Measurements from ENCODE around the gene TNRC6C.

Gene TNRC6C

DNA sequence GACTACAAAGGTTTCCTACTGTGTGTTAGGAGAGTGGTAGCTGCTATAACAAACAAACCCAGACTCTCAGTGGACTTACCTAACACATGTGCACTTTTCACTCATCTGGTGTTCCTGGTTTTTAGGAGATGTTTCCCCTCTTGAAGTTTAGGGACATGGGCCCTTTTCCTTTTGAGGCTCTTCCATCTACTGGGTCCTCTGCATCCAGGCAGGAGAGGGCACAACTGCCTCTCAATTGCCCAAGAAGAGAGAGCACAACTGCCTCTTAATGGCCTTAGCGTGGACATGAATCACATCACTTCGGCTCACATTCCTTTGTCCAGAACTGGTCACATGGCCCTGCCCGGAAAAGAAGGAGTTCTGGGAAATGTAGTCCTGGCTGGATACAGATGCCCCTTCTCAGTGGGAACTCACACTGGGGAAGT is 9.8 kb upstream of the TNRC6C start:
- Histone ChIP-seq H3K4me1 (ENCODE audit: control insufficient read depth, insufficient read depth, low read length) (no peaks in the 10 kb centered on the region), H3K36me3 (ENCODE audit: control insufficient read depth in 2 of 2, insufficient read depth in 1 of 2, low read length in 2 of 2) (no peaks in the 10 kb centered on the region), H3K9me3 (ENCODE audit: control insufficient read depth, insufficient read depth, low read depth, low read length) (no peaks in the 10 kb centered on the region), H3K4me3 (ENCODE audit: low read depth, low read length) (no peak overlapping the region), H3K27ac (ENCODE audit: extremely low read depth, low read depth, low read length) (no peak overlapping the region)
- ChIA-PET CTCF (interaction anchor here (1.0 to 1.5 kb wide), 2 partner anchors 60 to 70 kb away, joined by 3 read pairs; no protein-coding TSS in a partner anchor), POLR2A (interaction anchor here (2.8 kb wide), 1 partner anchor 9 kb away, joined by 21 read pairs; the partner anchor contains the start of gene TNRC6C)
- TF ChIP-seq ZNF335 (tag by site-specific recombination; conservative IDR thresholded peaks at IDR 0.05): peak; percentile 66
- TF ChIP-seq BCL11B (tag by site-specific recombination; IDR thresholded peaks at IDR 0.05; ENCODE audit: low read depth): no peak
- TF ChIP-seq SCRT1 (tag by site-specific recombination; IDR thresholded peaks at IDR 0.05; ENCODE audit: borderline replicate concordance): no peak
- no peak for TF ChIP-seq ZNF473 (tag by site-specific recombination; IDR thresholded peaks at IDR 0.05)
- no peak for TF ChIP-seq ZNF658 (tag by site-specific recombination; IDR thresholded peaks at IDR 0.05)
- TF ChIP-seq, protein P1, sequence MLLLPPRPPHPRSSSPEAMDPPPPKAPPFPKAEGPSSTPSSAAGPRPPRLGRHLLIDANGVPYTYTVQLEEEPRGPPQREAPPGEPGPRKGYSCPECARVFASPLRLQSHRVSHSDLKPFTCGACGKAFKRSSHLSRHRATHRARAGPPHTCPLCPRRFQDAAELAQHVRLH (tag by site-specific recombination; IDR thresholded peaks at IDR 0.05): no peak
- no peak for TF ChIP-seq ZNF214 (tag by site-specific recombination; IDR thresholded peaks at IDR 0.05; ENCODE audit: borderline replicate concordance)
- TF ChIP-seq, protein P2, sequence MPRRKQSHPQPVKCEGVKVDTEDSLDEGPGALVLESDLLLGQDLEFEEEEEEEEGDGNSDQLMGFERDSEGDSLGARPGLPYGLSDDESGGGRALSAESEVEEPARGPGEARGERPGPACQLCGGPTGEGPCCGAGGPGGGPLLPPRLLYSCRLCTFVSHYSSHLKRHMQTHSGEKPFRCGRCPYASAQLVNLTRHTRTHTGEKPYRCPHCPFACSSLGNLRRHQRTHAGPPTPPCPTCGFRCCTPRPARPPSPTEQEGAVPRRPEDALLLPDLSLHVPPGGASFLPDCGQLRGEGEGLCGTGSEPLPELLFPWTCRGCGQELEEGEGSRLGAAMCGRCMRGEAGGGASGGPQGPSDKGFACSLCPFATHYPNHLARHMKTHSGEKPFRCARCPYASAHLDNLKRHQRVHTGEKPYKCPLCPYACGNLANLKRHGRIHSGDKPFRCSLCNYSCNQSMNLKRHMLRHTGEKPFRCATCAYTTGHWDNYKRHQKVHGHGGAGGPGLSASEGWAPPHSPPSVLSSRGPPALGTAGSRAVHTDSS (tag by site-specific recombination; IDR thresholded peaks at IDR 0.05): no peak
- TF ChIP-seq ZNF621 (tag by site-specific recombination; IDR thresholded peaks at IDR 0.05): no peak
- TF ChIP-seq TRIM28 (IDR thresholded peaks at IDR 0.05; ENCODE audit: borderline replicate concordance, low read length): peak; percentile 80; the same call in 1 of the 2 replicates
- TF ChIP-seq, protein P3, sequence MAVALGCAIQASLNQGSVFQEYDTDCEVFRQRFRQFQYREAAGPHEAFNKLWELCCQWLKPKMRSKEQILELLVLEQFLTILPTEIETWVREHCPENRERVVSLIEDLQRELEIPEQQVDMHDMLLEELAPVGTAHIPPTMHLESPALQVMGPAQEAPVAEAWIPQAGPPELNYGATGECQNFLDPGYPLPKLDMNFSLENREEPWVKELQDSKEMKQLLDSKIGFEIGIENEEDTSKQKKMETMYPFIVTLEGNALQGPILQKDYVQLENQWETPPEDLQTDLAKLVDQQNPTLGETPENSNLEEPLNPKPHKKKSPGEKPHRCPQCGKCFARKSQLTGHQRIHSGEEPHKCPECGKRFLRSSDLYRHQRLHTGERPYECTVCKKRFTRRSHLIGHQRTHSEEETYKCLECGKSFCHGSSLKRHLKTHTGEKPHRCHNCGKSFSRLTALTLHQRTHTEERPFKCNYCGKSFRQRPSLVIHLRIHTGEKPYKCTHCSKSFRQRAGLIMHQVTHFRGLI (tag by site-specific recombination; IDR thresholded peaks at IDR 0.05): no peak
- no peak for TF ChIP-seq ZNF544 (tag by site-specific recombination; IDR thresholded peaks at IDR 0.05)
- no peak for TF ChIP-seq ZNF610 (tag by site-specific recombination; IDR thresholded peaks at IDR 0.05; ENCODE audit: borderline replicate concordance)
- no peak for TF ChIP-seq ZNF843 (tag by site-specific recombination; IDR thresholded peaks at IDR 0.05)
- TF ChIP-seq, protein P4, sequence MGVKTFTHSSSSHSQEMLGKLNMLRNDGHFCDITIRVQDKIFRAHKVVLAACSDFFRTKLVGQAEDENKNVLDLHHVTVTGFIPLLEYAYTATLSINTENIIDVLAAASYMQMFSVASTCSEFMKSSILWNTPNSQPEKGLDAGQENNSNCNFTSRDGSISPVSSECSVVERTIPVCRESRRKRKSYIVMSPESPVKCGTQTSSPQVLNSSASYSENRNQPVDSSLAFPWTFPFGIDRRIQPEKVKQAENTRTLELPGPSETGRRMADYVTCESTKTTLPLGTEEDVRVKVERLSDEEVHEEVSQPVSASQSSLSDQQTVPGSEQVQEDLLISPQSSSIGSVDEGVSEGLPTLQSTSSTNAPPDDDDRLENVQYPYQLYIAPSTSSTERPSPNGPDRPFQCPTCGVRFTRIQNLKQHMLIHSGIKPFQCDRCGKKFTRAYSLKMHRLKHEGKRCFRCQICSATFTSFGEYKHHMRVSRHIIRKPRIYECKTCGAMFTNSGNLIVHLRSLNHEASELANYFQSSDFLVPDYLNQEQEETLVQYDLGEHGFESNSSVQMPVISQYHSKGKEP (tag by site-specific recombination; IDR thresholded peaks at IDR 0.05): no peak
- TF ChIP-seq ZNF24 (tag by site-specific recombination; IDR thresholded peaks at IDR 0.05): 0 out of 2 replicates have a peak, but pooled peaks have one; percentile 34
- TF ChIP-seq ZNF10 (tag by site-specific recombination; IDR thresholded peaks at IDR 0.05): no peak
- TF ChIP-seq ZNF426 (tag by site-specific recombination; IDR thresholded peaks at IDR 0.05): no peak
- no peak for TF ChIP-seq ZNF132 (tag by site-specific recombination; IDR thresholded peaks at IDR 0.05; ENCODE audit: borderline replicate concordance)
- TF ChIP-seq GFI1B (tag by site-specific recombination; IDR thresholded peaks at IDR 0.05): no peak
- TF ChIP-seq, protein P5, sequence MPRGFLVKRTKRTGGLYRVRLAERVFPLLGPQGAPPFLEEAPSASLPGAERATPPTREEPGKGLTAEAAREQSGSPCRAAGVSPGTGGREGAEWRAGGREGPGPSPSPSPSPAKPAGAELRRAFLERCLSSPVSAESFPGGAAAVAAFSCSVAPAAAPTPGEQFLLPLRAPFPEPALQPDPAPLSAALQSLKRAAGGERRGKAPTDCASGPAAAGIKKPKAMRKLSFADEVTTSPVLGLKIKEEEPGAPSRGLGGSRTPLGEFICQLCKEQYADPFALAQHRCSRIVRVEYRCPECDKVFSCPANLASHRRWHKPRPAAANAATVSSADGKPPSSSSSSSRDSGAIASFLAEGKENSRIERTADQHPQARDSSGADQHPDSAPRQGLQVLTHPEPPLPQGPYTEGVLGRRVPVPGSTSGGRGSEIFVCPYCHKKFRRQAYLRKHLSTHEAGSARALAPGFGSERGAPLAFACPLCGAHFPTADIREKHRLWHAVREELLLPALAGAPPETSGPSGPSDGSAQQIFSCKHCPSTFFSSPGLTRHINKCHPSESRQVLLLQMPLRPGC (tag by site-specific recombination; IDR thresholded peaks at IDR 0.05): peak; percentile 91
- TF ChIP-seq ZBTB48 (tag by site-specific recombination; IDR thresholded peaks at IDR 0.05): no peak
- TF ChIP-seq ZBTB20 (tag by site-specific recombination; IDR thresholded peaks at IDR 0.05): no peak
- TF ChIP-seq, protein P6, sequence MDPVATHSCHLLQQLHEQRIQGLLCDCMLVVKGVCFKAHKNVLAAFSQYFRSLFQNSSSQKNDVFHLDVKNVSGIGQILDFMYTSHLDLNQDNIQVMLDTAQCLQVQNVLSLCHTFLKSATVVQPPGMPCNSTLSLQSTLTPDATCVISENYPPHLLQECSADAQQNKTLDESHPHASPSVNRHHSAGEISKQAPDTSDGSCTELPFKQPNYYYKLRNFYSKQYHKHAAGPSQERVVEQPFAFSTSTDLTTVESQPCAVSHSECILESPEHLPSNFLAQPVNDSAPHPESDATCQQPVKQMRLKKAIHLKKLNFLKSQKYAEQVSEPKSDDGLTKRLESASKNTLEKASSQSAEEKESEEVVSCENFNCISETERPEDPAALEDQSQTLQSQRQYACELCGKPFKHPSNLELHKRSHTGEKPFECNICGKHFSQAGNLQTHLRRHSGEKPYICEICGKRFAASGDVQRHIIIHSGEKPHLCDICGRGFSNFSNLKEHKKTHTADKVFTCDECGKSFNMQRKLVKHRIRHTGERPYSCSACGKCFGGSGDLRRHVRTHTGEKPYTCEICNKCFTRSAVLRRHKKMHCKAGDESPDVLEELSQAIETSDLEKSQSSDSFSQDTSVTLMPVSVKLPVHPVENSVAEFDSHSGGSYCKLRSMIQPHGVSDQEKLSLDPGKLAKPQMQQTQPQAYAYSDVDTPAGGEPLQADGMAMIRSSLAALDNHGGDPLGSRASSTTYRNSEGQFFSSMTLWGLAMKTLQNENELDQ (tag by site-specific recombination; IDR thresholded peaks at IDR 0.05; ENCODE audit: low read depth): no peak
- 0 out of 2 replicates have a peak, but pooled peaks have one; percentile 10 for TF ChIP-seq ZNF549 (tag by site-specific recombination; IDR thresholded peaks at IDR 0.05)
- no peak for TF ChIP-seq TCF7L2 (IDR thresholded peaks at IDR 0.05; ENCODE audit: borderline replicate concordance, low read depth, low read length)
- TF ChIP-seq ZNF660 (tag by site-specific recombination; IDR thresholded peaks at IDR 0.05): no peak
- TF ChIP-seq ZNF341 (tag by site-specific recombination; IDR thresholded peaks at IDR 0.05; ENCODE audit: low read depth): 0 out of 2 replicates have a peak, but pooled peaks have one; percentile 20
- peak; percentile 72 for TF ChIP-seq SETDB1 (IDR thresholded peaks at IDR 0.05; ENCODE audit: insufficient read length, low read length)
- TF ChIP-seq ZNF302 (tag by site-specific recombination; IDR thresholded peaks at IDR 0.05; ENCODE audit: low read depth): no peak
- no peak for TF ChIP-seq MYNN (tag by site-specific recombination; IDR thresholded peaks at IDR 0.05; ENCODE audit: borderline replicate concordance)

Measured in HEK293 (cell line).